Kidney epithelial cell (primary cell): ENCODE data around the gene CLECL1. TPM values are rescaled to one million over a fixed set of nuclear protein-coding genes. Genes with fewer than 3 reads are reported as not detected.
"Not testable (repeated sequence)": the region's sequence is repeated elsewhere in the genome, so short reads cannot be mapped to it uniquely, and the experiment has no call there.

ENCODE experiments used
- DNase-seq: peaks from one replicate; pipeline ENCODE4 v3.0.0-alpha.2; 2010; ENCODE audit warnings: low read depth
- H3K27me3 ChIP-seq: 2 replicates; pipeline ENCODE4 v1.6.0; 2011; ENCODE audit warnings: low read length; ENCODE audit not compliant: control insufficient read depth, insufficient read depth
- H3K36me3 ChIP-seq: 2 replicates; pipeline ENCODE4 v1.5.1; 2011; ENCODE audit warnings: low read length; ENCODE audit not compliant: control insufficient read depth, insufficient read depth
- H3K4me3 ChIP-seq: 2 replicates; pipeline ENCODE4 v1.5.1; 2011; ENCODE audit warnings: low read depth, mild to moderate bottlenecking, control low read depth, low read length
- total RNA-seq: library from RNA; depleted of rRNA; stranded (reverse); fragments of >200 nt; gene quantifications from 2 replicates; pipeline ENCODE4 v1.2.3, GENCODE V29; 2015
- TF ChIP-seq, protein P1 (sequence below): IDR thresholded peaks from 2 replicates; pipeline ENCODE4 v1.5.1; 2011; ENCODE audit warnings: mild to moderate bottlenecking, moderate library complexity, low read length, control low read depth, inconsistent platforms; ENCODE audit not compliant: insufficient read depth, poor library complexity, severe bottlenecking

CLECL1 gene
- total RNA-seq, 1 donor from 2014 or later, result not detected

DNA sequence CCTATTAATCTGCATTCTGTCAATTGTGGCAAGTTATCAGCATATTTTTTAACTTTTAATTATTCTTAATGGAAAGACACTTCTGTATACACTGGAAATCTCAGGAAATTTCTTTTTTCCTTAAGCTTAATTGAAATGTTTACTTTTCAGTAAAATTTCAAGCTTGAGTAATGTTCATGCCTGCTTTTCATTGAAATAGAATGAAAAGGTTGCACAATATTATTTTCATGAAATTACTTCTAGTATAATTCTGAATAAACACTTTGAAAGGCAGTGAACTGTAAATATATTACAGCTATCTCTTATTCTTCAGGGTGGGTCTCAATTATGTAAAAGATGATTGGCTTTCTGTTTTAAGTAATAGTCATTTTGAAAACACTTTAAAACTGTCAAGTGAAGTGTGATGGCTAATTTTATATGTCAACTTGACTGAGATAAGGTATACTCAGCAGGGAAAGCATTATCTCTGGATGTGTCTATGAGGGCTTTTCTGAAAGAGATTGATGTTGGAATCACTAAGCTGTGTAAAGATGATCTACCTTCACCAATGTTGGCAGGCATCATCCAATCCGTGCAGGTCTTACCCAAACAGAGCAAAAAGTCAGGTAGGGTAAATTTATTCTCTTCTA is 33.5 kb downstream of the CLECL1 start:
- no peaks in the 10 kb centered on the region for H3K27me3 ChIP-seq
- H3K4me3 ChIP-seq, result no peak overlapping the region
- TF ChIP-seq, protein P1, sequence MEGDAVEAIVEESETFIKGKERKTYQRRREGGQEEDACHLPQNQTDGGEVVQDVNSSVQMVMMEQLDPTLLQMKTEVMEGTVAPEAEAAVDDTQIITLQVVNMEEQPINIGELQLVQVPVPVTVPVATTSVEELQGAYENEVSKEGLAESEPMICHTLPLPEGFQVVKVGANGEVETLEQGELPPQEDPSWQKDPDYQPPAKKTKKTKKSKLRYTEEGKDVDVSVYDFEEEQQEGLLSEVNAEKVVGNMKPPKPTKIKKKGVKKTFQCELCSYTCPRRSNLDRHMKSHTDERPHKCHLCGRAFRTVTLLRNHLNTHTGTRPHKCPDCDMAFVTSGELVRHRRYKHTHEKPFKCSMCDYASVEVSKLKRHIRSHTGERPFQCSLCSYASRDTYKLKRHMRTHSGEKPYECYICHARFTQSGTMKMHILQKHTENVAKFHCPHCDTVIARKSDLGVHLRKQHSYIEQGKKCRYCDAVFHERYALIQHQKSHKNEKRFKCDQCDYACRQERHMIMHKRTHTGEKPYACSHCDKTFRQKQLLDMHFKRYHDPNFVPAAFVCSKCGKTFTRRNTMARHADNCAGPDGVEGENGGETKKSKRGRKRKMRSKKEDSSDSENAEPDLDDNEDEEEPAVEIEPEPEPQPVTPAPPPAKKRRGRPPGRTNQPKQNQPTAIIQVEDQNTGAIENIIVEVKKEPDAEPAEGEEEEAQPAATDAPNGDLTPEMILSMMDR, result no peak
- DNase-seq, result no peak
- H3K36me3 ChIP-seq, result no peaks in the 10 kb centered on the region

DNA sequence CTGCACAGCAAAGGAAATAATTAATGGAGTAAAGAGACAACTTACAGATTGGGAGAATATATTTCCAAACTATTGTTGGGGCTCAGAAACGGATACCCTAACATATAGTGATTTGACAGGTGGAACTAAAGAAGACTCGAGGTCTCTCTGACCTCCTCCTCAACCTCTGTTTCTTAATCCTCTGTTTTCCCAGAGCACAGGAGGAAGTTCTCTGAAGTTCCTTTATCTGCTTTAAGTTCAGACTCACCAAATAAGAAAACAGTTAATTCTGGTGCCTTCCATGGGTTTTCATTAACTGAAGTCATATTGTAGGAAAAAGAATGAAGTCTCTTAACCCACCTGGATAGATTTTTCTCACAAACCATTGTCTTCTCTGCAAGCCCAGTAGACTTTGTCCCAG is 34.2 kb downstream of the CLECL1 start:
- no peaks in the 10 kb centered on the region for H3K36me3 ChIP-seq
- no peak for DNase-seq
- no peak overlapping the region for H3K4me3 ChIP-seq
- TF ChIP-seq, protein P1, result no peak
- no peaks in the 10 kb centered on the region for H3K27me3 ChIP-seq

- no peaks in the 10 kb centered on the region for H3K27me3 ChIP-seq
- H3K4me3 ChIP-seq, result no peak overlapping the region
- no peak for DNase-seq
- TF ChIP-seq, protein P1, result no peak
- H3K36me3 ChIP-seq, result no peaks in the 10 kb centered on the region
Measured at GRCh38 chr12:9697619-9698018, 35.3 kb downstream of the CLECL1 start.

- H3K27me3 ChIP-seq, DNase-seq, H3K4me3 ChIP-seq, H3K36me3 ChIP-seq: not testable (repeated sequence)
Measured at GRCh38 chr12:9695661-9696060, 37.2 kb downstream of the CLECL1 start.

DNA sequence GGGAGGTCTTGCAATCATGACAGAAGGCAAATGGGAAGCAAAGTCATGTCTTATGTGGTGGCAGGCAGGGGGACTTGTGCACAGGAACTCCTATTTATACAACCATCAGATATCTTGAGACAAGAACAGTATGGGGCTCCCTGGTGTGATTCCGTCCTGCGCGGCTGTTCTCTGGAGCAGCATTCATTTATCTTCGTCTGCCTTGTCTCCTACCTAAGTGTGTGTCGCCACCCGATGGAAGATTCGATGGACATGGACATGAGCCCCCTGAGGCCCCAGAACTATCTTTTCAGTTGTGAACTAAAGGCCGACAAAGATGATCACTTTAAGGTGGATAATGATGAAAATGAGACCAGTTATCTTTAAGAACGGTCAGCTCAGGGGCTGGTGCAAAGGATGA is 37.7 kb downstream of the CLECL1 start:
- DNase-seq, H3K4me3 ChIP-seq, H3K27me3 ChIP-seq, H3K36me3 ChIP-seq: not testable (repeated sequence)

DNA sequence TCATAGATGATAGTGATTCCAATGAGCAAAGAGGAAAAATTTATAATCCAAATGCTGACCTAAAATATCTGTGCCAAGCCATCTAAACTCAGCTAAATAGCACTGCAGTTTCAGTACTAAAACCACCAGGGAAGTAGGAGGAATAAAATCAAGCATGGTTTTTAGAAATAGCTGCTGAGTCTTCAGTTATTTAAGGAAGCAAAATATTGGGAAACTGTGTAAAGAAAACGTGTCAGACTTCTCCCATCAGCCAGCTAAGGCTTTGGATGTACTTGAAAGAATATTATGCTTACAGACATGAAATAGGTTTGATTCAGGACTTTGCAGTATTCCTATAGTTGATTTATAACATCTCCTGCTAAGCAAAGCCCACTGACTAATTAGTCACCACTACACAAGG is 38.7 kb downstream of the CLECL1 start:
- TF ChIP-seq, protein P1, result no peak
- no peaks in the 10 kb centered on the region for H3K36me3 ChIP-seq
- H3K4me3 ChIP-seq, result no peak overlapping the region
- H3K27me3 ChIP-seq, result no peaks in the 10 kb centered on the region
- DNase-seq, result no peak

DNA sequence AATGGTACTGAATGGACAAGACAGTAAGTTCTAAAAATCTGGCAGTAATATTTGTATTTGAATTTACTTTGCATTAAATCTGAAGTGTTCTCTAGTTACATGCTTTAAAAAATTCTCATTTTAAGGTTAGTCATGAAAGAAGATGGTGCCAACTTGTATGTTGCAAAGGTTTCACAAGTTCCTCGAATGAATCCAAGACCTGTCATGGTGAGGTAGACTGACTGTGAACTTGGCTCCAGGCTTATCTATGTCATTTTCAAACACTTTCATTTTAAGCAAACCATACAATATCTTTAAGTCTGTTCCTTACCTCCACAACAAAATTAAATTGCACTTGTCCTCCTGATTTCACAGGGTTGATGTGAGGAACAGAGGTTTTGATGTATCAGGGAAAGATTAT is 40.0 kb downstream of the CLECL1 start:
- H3K36me3 ChIP-seq, result no peaks in the 10 kb centered on the region
- H3K4me3 ChIP-seq, result no peak overlapping the region
- DNase-seq, result no peak
- TF ChIP-seq, protein P1, result no peak
- no peaks in the 10 kb centered on the region for H3K27me3 ChIP-seq
